ENCODE measurements around the gene FBXO38. TPM values are rescaled to one million over a fixed set of nuclear protein-coding genes. Genes with fewer than 3 reads are reported as not detected.

The FBXO38 gene
- total and polyA plus RNA-seq, 9 of the 15 experiments (the other 6 are each of a cell fraction or from before 2014, with no cell fraction given), result 7.4 to 39.4 (median 29.3) TPM

GRCh38 chr5:148421661-148422060, 37.9 kb downstream of the FBXO38 start:
- no peak overlapping the region for H3K4me3 ChIP-seq
- FAIRE-seq (no peak), ATAC-seq (no peak), DNase-seq (ENCODE audit: extremely low read depth in 1 of 4, low spot score in 3 of 4) (no peak)
- ChIA-PET CTCF (ENCODE audit: low intra/inter-chr PET ratio) (no interaction called here), POLR2A (interaction anchor here (1.0 kb wide), 1 partner anchor 9 kb away, joined by 3 read pairs; no protein-coding TSS in a partner anchor)
- no peak overlapping the region for H3K9ac ChIP-seq (ENCODE audit: insufficient read depth in 1 of 2, low read depth in 2 of 2, low read length in 2 of 2)
- H3K79me2 ChIP-seq (ENCODE audit: control insufficient read depth, insufficient read depth, low read length), result no peaks in the 10 kb centered on the region
- in situ Hi-C loops (cut with MboI), result no loop called here
- no peaks in the 10 kb centered on the region for H4K20me1 ChIP-seq (replicated peaks; ENCODE audit: control insufficient read depth, insufficient read depth, low read length)
- no peak overlapping the region for H3K27ac ChIP-seq (ENCODE audit: extremely low read depth, low read depth, low read length)
- no peak overlapping the region for H2AFZ ChIP-seq (ENCODE audit: low read depth, low read length)
- WGBS (ENCODE audit: insufficient coverage, low coverage, missing lambda C conversion rate), result 86% methylated on average over 2 of the region's 2 CpGs
- no peak overlapping the region for H3K4me2 ChIP-seq (ENCODE audit: insufficient read depth, low read length)
- no peaks in the 10 kb centered on the region for H3K9me3 ChIP-seq (replicated peaks; ENCODE audit: control insufficient read depth, insufficient read depth, low read depth, low read length)
- no peak for TF ChIP-seq ZFP36 (IDR thresholded peaks at IDR 0.05; ENCODE audit: low read depth, low read length, partially characterized antibody)
- no peak for TF ChIP-seq HMG20B (CRISPR knock-in tag; IDR thresholded peaks at IDR 0.05)
- no peak for TF ChIP-seq THRAP3 (IDR thresholded peaks at IDR 0.05; ENCODE audit: borderline replicate concordance)
- TF ChIP-seq TAL1 (IDR thresholded peaks at IDR 0.05), result no peak
- TF ChIP-seq TOE1 (IDR thresholded peaks at IDR 0.05; ENCODE audit: borderline replicate concordance), result no peak
- TF ChIP-seq TOE1 (CRISPR knock-in tag; IDR thresholded peaks at IDR 0.05; ENCODE audit: borderline replicate concordance, low read depth), result no peak
- no peak for TF ChIP-seq ZSCAN29 (IDR thresholded peaks at IDR 0.05)
- TF ChIP-seq CC2D1A (IDR thresholded peaks at IDR 0.05), result no peak
- TF ChIP-seq ATF2 (CRISPR knock-in tag; IDR thresholded peaks at IDR 0.05), result no peak
- no peak for TF ChIP-seq SMARCE1 (IDR thresholded peaks at IDR 0.05)
- no peak for TF ChIP-seq CCNT2 (IDR thresholded peaks at IDR 0.05; ENCODE audit: borderline replicate concordance, extremely low read depth, insufficient read length, low read depth, low read length)
- no peak for TF ChIP-seq ZNF589 (CRISPR knock-in tag; IDR thresholded peaks at IDR 0.05; ENCODE audit: low read depth)
- TF ChIP-seq ZNF511 (CRISPR knock-in tag; IDR thresholded peaks at IDR 0.05), result no peak
- TF ChIP-seq ZBTB7A (IDR thresholded peaks at IDR 0.05; ENCODE audit: borderline replicate concordance, control insufficient read depth, low read depth, low read length), result no peak
- TF ChIP-seq EZH2 (IDR thresholded peaks at IDR 0.05; ENCODE audit: borderline replicate concordance, low read depth, low read length), result no peak
- TF ChIP-seq CREBBP (IDR thresholded peaks at IDR 0.05; ENCODE audit: low read depth, low read length), result no peak
- H3K9me1 ChIP-seq (ENCODE audit: control insufficient read depth, insufficient read depth, low read length), result no peaks in the 10 kb centered on the region
- H3K36me3 ChIP-seq (ENCODE audit: control insufficient read depth, insufficient read depth, low read length), result peaks cover 85% of the 10 kb centered on the region
- H3K27me3 ChIP-seq (ENCODE audit: control insufficient read depth in 2 of 2, insufficient read depth in 2 of 2, low read length in 2 of 2), result no peaks in the 10 kb centered on the region
- BruUV-seq (replicated peaks), result no TSS peak
- H3K4me1 ChIP-seq (replicated peaks in 1 of 2; ENCODE audit: control insufficient read depth in 2 of 2, insufficient read depth in 2 of 2, low read length in 2 of 2), result peaks cover 0 to 4% of the 10 kb centered on the region in 2 experiments; a peak in 2 of 5 replicates
- intact Hi-C loops (cut with micrococcal nuclease), result no loop called here

Data from K562 (cell line).